Testis (tissue), 2 donors: ENCODE data around the gene NUBP2.

Source experiments
- CTCF ChIP-seq, 3 experiments: fragments of 450-650 bp in 2 of 3; fragments of 200-600 bp in 1 of 3; sonication (generic) in 1 of 3; IDR thresholded peaks; one replicate each; pipeline ENCODE4 v1.5.1; 2016 to 2019; ENCODE audit warnings: antibody characterized with exemption in 3 of 3, mild to moderate bottlenecking in 2 of 3, moderate library complexity in 1 of 3
- POLR2A ChIP-seq: fragments of 450-650 bp; IDR thresholded peaks from one replicate; pipeline ENCODE4 v1.6.1; 2017; ENCODE audit warnings: antibody characterized with exemption, mild to moderate bottlenecking, moderate library complexity

GRCh38 chr16:1758923-1759322, 23.8 kb upstream of the NUBP2 start:
- TF ChIP-seq CTCF (IDR thresholded peaks at IDR 0.05) (no peak), POLR2A (no peak)
